ENCODE results near the gene OSBPL5. TPM values are rescaled to one million over a fixed set of nuclear protein-coding genes. Genes with fewer than 3 reads are reported as not detected.

The OSBPL5 gene
- total RNA-seq, 4 donors from 2014 or later: 24.7 to 83.3 (median 48.2) TPM

DNA sequence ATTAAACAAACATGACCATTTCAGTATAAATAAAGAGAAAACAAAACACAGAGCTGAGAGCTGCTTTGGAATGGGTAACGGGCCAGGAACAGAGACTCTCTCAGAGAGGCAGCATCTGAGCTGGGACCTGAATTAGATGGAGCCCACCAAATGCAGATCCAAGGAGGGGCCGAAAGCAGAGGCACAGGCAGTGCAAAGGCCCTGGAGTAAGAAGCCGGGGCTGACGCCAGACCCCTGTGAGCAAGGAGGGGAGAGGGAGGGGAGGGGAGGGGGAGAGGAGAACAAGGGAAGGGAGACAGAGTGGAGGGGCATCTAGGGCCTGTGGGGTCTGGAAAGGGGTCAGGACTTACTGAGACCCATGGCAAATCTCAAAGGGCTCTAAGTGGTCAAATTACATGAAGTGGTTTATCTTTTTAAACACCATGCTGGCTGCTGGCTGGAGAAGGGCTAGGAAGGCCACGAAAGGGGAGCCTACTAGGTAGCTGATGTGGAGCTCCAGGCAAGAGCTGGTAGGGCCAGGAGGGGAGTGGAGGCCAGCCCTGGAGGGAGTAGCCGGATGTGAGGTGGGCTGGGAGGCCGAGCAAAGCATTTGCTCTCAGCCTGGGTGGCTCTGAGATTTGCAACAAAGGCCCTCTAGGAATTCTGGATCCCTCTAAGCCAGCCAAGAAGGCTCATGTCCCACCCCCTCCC, 3.2 kb downstream of the OSBPL5 start:
- Histone ChIP-seq H3K9me3 (no peaks in the 10 kb centered on the region), H3K4me1 (peaks cover 0 to 29% of the 10 kb centered on the region in 2 donors), H3K27ac (peak overlapping the region; percentile 75 to 79), H3K27me3 (no peaks in the 10 kb centered on the region), H3K4me3 (no peak overlapping the region), H3K36me3 (no peaks in the 10 kb centered on the region)
- no peak for TF ChIP-seq POLR2A (IDR thresholded peaks at IDR 0.05)
- TF ChIP-seq, protein P1, sequence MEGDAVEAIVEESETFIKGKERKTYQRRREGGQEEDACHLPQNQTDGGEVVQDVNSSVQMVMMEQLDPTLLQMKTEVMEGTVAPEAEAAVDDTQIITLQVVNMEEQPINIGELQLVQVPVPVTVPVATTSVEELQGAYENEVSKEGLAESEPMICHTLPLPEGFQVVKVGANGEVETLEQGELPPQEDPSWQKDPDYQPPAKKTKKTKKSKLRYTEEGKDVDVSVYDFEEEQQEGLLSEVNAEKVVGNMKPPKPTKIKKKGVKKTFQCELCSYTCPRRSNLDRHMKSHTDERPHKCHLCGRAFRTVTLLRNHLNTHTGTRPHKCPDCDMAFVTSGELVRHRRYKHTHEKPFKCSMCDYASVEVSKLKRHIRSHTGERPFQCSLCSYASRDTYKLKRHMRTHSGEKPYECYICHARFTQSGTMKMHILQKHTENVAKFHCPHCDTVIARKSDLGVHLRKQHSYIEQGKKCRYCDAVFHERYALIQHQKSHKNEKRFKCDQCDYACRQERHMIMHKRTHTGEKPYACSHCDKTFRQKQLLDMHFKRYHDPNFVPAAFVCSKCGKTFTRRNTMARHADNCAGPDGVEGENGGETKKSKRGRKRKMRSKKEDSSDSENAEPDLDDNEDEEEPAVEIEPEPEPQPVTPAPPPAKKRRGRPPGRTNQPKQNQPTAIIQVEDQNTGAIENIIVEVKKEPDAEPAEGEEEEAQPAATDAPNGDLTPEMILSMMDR (IDR thresholded peaks at IDR 0.05): no peak
- DNase-seq: peak in 1 of 2 donors; percentile 11
- intact Hi-C loops (cut with DNase I; ENCODE audit: low total_unique reads): no loop called here

- no peaks in the 10 kb centered on the region for H3K36me3 ChIP-seq
- H3K27me3 ChIP-seq: no peaks in the 10 kb centered on the region
- H3K4me3 ChIP-seq: peak overlapping the region in 1 of 2 donors; percentile 59
- H3K4me1 ChIP-seq: peaks cover 0 to 35% of the 10 kb centered on the region in 2 donors
- TF ChIP-seq, protein P1 (IDR thresholded peaks at IDR 0.05): no peak
- TF ChIP-seq POLR2A (IDR thresholded peaks at IDR 0.05): no peak
- intact Hi-C loops (cut with DNase I; ENCODE audit: low total_unique reads): no loop called here
- DNase-seq: peak; percentile 30 to 34
- H3K27ac ChIP-seq: peak overlapping the region; percentile 75 to 79
- no peaks in the 10 kb centered on the region for H3K9me3 ChIP-seq
These were observed 3.8 kb downstream of the OSBPL5 start for GRCh38 chr11:3161309-3161708.

DNA sequence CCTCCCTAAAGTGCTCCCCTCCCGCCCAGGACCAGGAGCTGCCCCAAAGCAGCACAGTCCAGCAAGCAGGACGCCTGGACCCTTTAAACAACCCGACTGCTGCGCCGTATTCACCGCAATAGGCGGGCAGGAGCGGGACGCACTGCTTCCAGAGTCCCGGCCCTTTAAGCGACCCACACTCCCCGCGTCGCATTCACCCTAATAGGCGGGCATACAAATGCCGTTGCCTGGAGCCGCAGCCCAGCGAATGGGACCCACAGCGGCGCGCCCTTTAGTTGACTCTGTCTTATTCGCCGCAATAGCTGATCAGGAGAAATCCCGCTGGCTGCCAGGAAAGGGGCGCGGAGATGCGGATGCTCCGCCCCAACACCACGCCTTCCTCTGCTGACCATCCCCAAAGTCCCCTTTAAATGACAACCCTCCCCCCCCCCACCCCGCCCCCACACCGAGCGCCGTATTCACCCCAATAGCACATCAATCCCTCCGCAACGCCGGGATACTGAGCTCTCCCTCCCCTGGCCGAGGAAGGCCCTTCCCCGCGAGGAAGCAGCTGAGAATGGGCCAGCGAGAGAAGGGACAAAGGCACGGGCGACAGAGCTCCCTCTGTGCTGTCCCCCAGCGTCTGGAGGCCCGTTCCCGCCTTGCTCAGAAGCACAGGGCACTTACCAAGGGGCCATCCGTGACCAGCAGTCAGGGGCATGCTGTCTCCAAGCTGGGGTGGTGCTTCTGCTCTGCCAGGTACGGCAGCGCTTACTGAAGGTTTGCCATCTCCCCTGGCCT, 4.7 kb downstream of the OSBPL5 start:
- peak overlapping the region; percentile 75 to 79 for H3K27ac ChIP-seq
- H3K9me3 ChIP-seq: no peaks in the 10 kb centered on the region
- no peaks in the 10 kb centered on the region for H3K36me3 ChIP-seq
- intact Hi-C loops (cut with DNase I; ENCODE audit: low total_unique reads): no loop called here
- H3K4me1 ChIP-seq: peaks cover 0 to 43% of the 10 kb centered on the region in 2 donors
- TF ChIP-seq, protein P1 (IDR thresholded peaks at IDR 0.05): no peak
- peak in 1 of 2 donors; percentile 26 for TF ChIP-seq POLR2A (IDR thresholded peaks at IDR 0.05)
- H3K4me3 ChIP-seq: peak overlapping the region; percentile 31 to 59
- H3K27me3 ChIP-seq: no peaks in the 10 kb centered on the region
- DNase-seq: peak; percentile 89 to 92

- no peaks in the 10 kb centered on the region for H3K9me3 ChIP-seq
- TF ChIP-seq, protein P1 (IDR thresholded peaks at IDR 0.05): no peak
- TF ChIP-seq POLR2A (IDR thresholded peaks at IDR 0.05): no peak
- peak overlapping the region; percentile 31 to 59 for H3K4me3 ChIP-seq
- H3K27me3 ChIP-seq: no peaks in the 10 kb centered on the region
- intact Hi-C loops (cut with DNase I; ENCODE audit: low total_unique reads): no loop called here
- H3K27ac ChIP-seq: peak overlapping the region; percentile 75 to 79
- no peaks in the 10 kb centered on the region for H3K36me3 ChIP-seq
- H3K4me1 ChIP-seq: peaks cover 0 to 43% of the 10 kb centered on the region in 2 donors
- DNase-seq: peak; percentile 64 to 69
These were observed 5.6 kb downstream of the OSBPL5 start for GRCh38 chr11:3159296-3160190.

All from uterus (tissue), 4 donors.